ENCODE data around the gene APOBEC3B. TPM values are rescaled to one million over a fixed set of nuclear protein-coding genes. Genes with fewer than 3 reads are reported as not detected.

The APOBEC3B gene
- total and polyA plus RNA-seq, 2 of the 8 experiments (the other 6 are each of a cell fraction or from before 2014, with no cell fraction given) = 14.2 to 74.9 TPM

DNA sequence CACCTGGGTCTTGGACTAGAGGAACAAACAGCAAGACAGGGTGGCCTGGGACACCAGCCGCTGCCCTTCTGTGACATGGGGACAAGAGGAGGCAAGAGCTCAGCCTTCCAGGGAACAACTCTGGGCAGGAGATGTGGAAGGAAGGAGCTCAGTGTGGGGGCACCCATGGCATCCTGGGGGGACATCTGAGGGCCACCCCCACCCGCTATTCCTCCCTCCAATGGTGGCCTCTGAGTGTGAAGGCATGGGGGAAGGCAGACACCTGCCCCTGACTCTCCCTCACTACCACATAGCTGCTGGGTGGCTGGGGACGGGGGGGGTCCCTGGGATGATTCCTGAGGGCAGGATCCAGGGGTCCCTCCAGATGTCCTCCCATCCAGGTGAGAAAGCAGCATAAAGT lies 4.5 kb downstream of the APOBEC3B start:
- DNase-seq (ENCODE audit: low read depth in 1 of 2, low spot score in 2 of 2) (no peak), FAIRE-seq (no peak)
- Histone ChIP-seq H2AK5ac (ENCODE audit: low read depth, low read length) (no peak overlapping the region), H3K27me3 (replicated peaks in 1 of 4; ENCODE audit: control insufficient read depth in 3 of 4, extremely low read depth in 1 of 4, insufficient read depth in 3 of 4, low read length in 3 of 4) (no peaks in the 10 kb centered on the region), H4K91ac (replicated peaks; ENCODE audit: insufficient read length, low read length) (no peak overlapping the region), H3K36me3 (ENCODE audit: control insufficient read depth in 2 of 4, insufficient read depth in 4 of 4, low read length in 3 of 4) (peaks cover 0 to 5% (median 0%) of the 10 kb centered on the region in 4 experiments; a peak in 2 of 8 replicates), H3K4ac (replicated peaks; ENCODE audit: insufficient read length, low read depth, low read length) (no peak overlapping the region), H2AFZ (ENCODE audit: low read length) (no peak overlapping the region), H3K23me2 (ENCODE audit: low read depth, low read length) (no peaks in the 10 kb centered on the region), H3K9me3 (ENCODE audit: insufficient read depth in 2 of 2, low read depth in 1 of 2, low read length in 1 of 2) (peaks cover 7 to 14% of the 10 kb centered on the region in 2 experiments), H2BK15ac (ENCODE audit: low read length) (no peak overlapping the region), H4K5ac (ENCODE audit: insufficient read length, low read depth, low read length) (no peak overlapping the region), H3K18ac (ENCODE audit: extremely low read depth, low read length) (no peak overlapping the region), H2BK20ac (ENCODE audit: low read length) (no peak overlapping the region), H2BK120ac (replicated peaks; ENCODE audit: low read depth, low read length) (no peak overlapping the region), H2BK12ac (ENCODE audit: low read depth, low read length) (0 out of 2 replicates have a peak overlapping the region, but pooled peaks have one; percentile 14), H4K8ac (ENCODE audit: extremely low read depth, insufficient read depth, low read length) (no peak overlapping the region), H3K27ac (ENCODE audit: low read depth, low read length) (no peak overlapping the region), H4K20me1 (replicated peaks in 1 of 2; ENCODE audit: control insufficient read depth in 1 of 2, insufficient read depth in 2 of 2, low read length in 2 of 2) (no peaks in the 10 kb centered on the region), H3K4me1 (replicated peaks in 1 of 4; ENCODE audit: control insufficient read depth in 3 of 4, insufficient read depth in 4 of 4, low read length in 3 of 4) (peaks cover 0 to 12% (median 2%) of the 10 kb centered on the region in 4 experiments; a peak in 6 of 7 replicates), H3K79me1 (ENCODE audit: low read depth, low read length) (no peaks in the 10 kb centered on the region), H3K79me2 (ENCODE audit: control insufficient read depth in 1 of 2, insufficient read depth in 2 of 2, low read length in 2 of 2) (no peaks in the 10 kb centered on the region), H2BK5ac (ENCODE audit: low read depth, low read length) (no peak overlapping the region), H3K4me3 (ENCODE audit: extremely low read depth in 1 of 4, insufficient read depth in 2 of 4, low read depth in 3 of 4, low read length in 4 of 4) (no peak overlapping the region), H3K9ac (replicated peaks in 1 of 4; ENCODE audit: extremely low read depth in 1 of 4, low read depth in 3 of 4, low read length in 3 of 4) (no peak overlapping the region), H3K14ac (ENCODE audit: insufficient read length) (no peak overlapping the region), H3K4me2 (ENCODE audit: insufficient read depth in 1 of 2, low read depth in 2 of 2, low read length in 2 of 2) (no peak overlapping the region), H3K56ac (replicated peaks; ENCODE audit: insufficient read length, low read depth, low read length) (no peak overlapping the region), H3K23ac (ENCODE audit: insufficient read length) (no peak overlapping the region)
- CTCF ChIA-PET (ENCODE audit: partially characterized antibody) = interaction anchor here (0.7 to 1.7 kb wide), 5 partner anchors 16 to 149 kb away, joined by 3 to 4 read pairs (median 3); no protein-coding TSS in a partner anchor
- POLR2A ChIA-PET (ENCODE audit: partially characterized antibody) = no interaction called here
- WGBS, 2 experiments (ENCODE audit: extremely low coverage in 1 of 2, insufficient coverage in 1 of 2, insufficient read length in 1 of 2, insufficient replicate concordance in 2 of 2, low coverage in 1 of 2, low lambda C conversion rate in 2 of 2, missing lambda C conversion rate in 1 of 2) = 91% methylated on average over 3 of the region's 3 CpGs; no CpG with 5 or more reads in 1 of the 2 experiments
